GM21447 (cell line): ENCODE measurements around the gene USP16.
A peak's percentile ranks its signal among the peaks of the same experiment; 100 is the strongest.
"Not testable (repeated sequence)": the region's sequence is repeated elsewhere in the genome, so short reads cannot be mapped to it uniquely, and the experiment has no call there.

Source experiments
- ATAC-seq: cut with Tn5 transposase; IDR thresholded peaks from one replicate; pipeline ENCODE4 v1.9.1; 2021; ENCODE audit not compliant: unreplicated experiment

Gene USP16

GRCh38 chr21:29024474-29025327 is at the start of gene USP16:
Gene USP16, plus strand, starts transcription at chr21:29024668. Its CDS starts 3,246 bp downstream, at chr21:29027914.
- ATAC-seq, result peak; percentile 95

GRCh38 chr21:28975397-28975796 is 49.1 kb upstream of the USP16 start:
- ATAC-seq, result no peak

GRCh38 chr21:28979092-28979491 is 45.4 kb upstream of the USP16 start:
- ATAC-seq, result no peak

- ATAC-seq, result no peak
These were observed 41.8 kb upstream of the USP16 start for GRCh38 chr21:28982637-28983036.

- ATAC-seq, result no peak
These were observed 37.8 kb upstream of the USP16 start for GRCh38 chr21:28986677-28987076.

- ATAC-seq, result not testable (repeated sequence)
These were observed 36.3 kb upstream of the USP16 start for GRCh38 chr21:28988146-28988545.

- peak; percentile 2 for ATAC-seq
These were observed 32.5 kb upstream of the USP16 start for GRCh38 chr21:28991861-28992525.

DNA sequence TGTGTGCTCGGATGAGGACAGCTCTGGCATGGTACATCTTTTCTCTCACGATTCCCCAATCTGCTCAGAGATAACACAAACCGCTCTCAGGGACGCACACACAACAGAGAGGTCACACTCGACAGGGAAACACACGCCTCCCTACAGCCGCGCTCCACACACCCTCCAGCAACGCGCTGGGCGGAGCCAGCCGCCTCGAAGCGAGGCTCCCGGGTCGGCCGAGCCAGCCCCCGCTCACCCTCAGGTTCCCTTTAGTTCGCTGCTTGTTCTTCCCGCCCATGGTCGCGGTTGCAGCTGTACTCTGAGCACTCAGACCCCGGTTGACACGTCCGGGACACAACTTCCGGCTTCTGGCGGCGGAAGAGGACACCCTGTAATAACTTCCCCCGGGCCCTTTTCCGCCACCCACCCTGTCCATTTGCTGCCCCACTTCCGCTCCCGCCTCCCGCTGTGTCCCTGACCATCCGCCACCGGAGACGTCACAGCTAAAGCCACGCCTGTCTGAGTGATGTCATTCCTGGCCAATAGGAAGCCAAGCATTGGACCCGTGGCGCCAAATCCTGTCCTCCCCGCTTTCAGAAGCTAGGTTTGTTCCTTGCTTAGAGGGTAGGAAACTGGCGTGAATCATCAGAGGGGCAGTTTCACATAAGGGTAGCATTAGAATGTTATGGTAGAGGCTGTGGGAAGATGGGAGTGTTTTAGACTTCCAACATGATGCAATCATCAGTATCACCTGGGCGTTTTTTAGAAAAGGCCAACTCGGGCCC is 31.8 kb upstream of the USP16 start, which contains the start of gene LTN1:
LTN1 (minus strand) TSS at position 352 of the 767 bp plus-strand sequence; CDS start at position 280, 72 bp downstream.
- ATAC-seq, result peak; percentile 99

DNA sequence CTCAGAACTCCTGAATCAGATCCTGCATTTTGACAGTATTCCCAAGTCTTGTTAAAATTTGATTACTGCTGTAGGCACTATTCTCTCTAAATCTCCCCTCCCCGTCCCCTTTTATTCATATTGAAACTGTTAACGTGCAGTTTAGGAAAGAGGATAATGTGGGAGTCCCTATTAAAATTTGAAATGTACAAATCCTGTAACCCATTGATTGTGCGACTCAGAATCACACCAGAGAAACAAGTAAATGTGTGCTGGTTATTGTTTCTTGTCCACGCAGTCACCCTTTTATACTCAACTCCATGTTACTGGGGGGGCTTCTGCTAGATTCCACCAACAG is 31.2 kb upstream of the USP16 start:
- ATAC-seq, result no peak

DNA sequence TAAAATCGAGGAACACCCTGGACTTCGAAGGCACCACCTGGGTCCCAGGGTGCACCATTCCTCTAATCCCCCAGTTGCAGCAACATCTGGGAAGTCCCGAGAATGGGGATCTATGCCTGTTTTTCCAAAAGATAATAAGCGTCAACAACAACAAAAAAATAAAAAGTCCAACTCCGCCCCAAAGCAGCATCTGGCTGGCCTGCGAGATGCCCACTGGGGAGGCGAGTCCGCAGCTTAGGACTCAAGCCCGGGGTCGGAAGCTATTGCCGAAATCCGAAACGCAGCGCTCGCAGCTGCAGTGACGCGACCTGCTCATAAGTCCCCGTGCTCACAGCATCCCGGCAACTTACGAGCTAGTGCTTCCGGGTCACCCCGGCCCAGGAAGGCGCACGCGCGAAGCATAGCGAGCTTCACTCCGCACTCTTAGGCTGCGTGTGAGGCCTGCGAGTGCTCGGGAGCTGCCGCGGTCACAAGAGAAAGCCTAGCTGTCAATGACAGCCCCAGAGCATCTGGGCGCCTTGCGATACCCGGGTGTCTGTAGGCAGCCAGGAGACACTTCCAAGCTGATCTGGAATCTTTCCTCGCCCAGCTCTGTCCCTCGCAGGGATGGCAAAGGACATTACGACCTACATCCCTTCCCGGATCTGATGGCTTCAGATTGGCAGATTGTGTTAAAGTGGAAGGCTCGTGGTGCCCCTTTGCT is 21.9 kb upstream of the USP16 start:
- ATAC-seq, result peak; percentile 100

GRCh38 chr21:29005696-29006095 is 18.8 kb upstream of the USP16 start:
- no peak for ATAC-seq

DNA sequence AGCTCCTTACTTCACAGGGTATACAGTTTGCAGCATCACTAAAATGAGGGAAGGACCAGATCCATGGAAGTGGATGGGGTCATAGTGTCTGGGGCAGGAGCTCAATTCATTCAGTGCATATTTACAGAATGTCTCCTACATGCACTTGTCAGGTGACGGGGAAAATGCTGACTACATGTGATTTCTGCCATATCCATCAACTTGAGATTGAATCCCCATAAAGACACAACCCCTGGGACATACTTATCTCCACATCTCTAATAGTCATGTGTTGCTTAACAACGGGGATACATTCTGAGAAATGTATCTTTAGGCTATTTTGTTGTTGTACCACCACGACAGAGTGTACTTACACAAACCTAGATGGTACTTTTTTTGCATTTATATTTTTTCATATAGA is 17.3 kb upstream of the USP16 start:
- ATAC-seq, result no peak

- ATAC-seq, result no peak
These were observed 16.7 kb upstream of the USP16 start for GRCh38 chr21:29007810-29008209.

DNA sequence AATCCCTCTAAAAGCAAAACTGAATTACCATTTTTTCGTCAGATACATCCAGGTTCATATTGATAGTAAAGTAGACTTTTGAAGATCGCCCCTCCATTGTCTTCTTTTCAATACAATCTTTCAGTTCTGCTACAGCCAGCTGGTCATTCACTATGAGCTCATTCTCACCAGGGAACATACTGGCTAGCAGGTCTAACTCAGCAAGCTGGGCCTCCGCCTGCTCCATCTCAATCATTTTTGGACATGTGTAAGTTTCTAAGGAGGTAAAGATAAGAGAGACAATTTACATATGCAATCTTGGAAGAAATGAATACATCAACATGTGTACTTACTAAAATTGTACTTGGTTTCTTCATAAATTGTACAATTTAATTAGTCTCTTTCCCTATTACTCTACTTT is 16.1 kb upstream of the USP16 start:
- ATAC-seq, result no peak

DNA sequence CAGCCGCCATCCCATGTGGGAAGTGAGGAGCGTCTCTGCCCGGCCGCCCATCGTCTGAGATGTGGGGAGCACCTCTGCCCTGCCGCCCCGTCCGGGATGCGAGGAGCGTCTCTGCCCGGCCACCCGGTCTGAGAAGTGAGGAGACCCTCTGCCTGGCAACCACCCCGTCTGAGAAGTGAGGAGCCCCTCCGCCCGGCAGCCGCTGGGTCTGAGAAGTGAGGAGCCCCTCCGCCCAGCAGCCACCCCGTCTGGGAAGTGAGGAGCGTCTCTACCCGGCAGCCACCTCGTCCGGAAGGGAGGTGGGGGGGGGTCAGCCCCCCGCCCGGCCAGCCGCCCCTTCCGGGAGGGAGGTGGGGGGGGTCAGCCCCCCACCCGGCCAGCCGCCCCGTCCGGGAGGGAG is 13.2 kb upstream of the USP16 start:
- not testable (repeated sequence) for ATAC-seq

GRCh38 chr21:29017639-29018237 is 6.7 kb upstream of the USP16 start:
- no peak for ATAC-seq

GRCh38 chr21:29018540-29018939 is 5.9 kb upstream of the USP16 start:
- ATAC-seq, result peak; percentile 12

DNA sequence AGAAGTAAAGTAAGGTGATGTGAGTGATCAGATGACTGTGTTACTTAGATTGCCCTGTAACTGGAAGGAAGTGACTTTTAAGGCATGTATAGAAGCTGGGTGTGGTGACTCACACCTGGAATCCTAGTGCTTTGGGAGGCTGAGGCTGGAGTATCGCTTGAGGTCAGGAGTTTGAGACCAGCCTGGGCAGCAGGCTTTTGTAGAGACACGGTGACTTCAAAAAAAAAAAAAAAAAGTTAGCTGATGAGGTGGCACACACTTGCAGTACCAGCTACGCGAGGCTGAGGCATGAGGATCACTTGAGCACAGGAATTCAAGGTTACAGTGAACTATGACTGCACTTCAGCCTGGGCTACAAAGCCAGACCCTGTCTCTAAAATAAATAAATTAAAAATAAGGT is 2.3 kb upstream of the USP16 start:
- no peak for ATAC-seq

- ATAC-seq, result no peak
These were observed 853 bp downstream of the USP16 start for GRCh38 chr21:29025328-29025713.

DNA sequence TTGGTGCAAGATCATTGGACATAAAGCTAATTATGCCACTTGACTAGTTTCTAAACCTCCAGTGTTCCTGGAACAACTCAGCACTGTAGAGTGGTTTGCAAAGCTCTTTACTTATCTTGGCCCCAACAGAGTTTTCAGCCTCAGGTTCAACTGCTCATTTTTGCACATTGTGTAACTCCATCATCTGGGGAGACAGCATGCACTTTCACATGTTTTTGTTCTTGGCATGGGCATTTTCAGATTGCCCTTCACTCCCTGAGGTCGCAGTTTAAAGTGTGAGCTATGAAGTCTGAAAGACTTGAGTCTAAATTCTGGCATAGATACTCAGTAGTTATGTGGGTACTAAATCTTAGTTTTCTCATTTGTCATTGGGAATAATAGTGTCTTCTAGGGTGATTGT is 5.1 kb downstream of the USP16 start:
- ATAC-seq, result no peak

- ATAC-seq, result no peak
These were observed 6.4 kb downstream of the USP16 start for GRCh38 chr21:29030909-29031308.
